NCI-H2081 (cell line): ENCODE results near the gene OR10H4.
"Not testable (repeated sequence)": the region's sequence is repeated elsewhere in the genome, so short reads cannot be mapped to it uniquely, and the experiment has no call there.

Experiments
- DNase-seq, 2 experiments: peaks; one replicate each; lab custom pipeline; 2025; lab: John Stamatoyannopoulos, UW

The OR10H4 gene

DNA sequence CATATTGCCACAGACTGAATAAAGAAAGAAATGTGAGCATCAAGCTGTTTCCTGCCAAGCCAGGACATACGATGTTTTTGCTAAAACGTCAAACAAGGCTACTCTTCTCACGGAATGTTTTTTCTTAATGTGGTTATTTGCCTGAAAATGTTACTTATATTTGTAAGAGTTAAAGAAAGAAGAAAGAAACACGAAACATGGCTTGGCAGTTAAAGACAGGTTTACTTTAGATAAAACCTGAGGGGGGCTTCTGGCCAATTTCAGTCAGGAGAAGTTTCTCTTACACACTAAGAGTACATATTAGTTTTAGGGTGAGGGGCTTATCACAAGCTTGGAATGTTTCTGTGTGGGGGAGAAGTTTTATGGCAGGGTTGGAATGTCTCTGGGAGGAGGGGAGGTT is 4.4 kb upstream of the OR10H4 start:
- DNase-seq: no peak

DNA sequence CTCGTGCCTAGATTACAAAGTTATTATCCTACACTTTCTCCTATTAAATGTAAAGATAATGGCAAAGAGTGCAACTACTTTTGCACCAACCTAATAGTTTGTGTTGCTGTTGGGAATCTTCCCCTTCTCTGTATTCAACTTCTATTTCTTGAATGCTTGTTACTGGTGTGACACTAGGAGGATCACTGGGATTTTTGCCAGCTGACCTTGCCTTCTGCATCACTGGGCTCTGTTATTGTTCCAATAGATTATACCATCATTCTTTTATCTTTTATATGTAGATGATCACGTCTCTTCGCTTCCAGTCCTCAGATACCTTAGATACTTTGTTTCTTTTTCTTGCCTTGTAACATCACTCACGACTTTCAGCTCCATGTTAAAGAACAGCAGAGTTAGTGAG is 3.5 kb upstream of the OR10H4 start:
- DNase-seq: no peak

DNA sequence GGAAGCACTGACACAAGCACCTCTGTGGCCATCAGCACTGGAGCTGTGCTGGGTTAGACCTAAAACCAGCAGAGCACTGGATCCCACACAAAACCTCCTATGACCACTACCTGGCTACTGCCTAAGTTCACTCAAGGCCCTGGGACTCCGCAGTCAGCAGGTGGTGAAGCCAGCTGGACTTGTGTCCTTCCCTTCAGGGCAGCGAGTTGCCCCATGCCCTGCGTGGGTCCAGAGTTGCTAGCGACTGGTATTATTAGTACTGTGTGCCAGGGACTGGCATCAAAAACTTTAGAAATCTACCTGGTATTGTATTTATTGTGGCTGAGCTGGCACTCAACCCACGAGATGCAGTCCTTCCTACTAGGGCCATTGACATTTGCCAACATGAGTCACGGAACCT is 6.0 kb downstream of the OR10H4 start:
- DNase-seq: no peak

DNA sequence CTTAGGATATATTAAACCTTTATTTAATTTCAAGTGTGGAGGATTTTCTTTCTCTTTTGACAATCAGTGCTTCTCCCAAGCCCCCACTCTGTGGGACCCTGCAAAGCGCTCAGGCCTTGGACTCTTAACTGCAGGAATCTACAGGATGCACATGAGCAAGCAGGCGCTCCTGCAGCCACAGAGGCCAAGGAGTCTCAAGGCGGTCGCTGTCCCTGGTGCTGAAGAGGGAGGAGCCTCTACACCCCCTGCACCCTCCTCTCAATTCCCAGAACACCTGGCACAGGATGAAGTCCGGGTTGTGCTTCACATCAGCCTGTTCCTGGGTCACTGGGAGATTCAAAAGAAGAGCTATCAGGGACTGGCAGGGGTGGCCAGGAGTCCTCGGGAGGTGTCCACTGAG is 13.5 kb downstream of the OR10H4 start:
- DNase-seq: no peak

DNA sequence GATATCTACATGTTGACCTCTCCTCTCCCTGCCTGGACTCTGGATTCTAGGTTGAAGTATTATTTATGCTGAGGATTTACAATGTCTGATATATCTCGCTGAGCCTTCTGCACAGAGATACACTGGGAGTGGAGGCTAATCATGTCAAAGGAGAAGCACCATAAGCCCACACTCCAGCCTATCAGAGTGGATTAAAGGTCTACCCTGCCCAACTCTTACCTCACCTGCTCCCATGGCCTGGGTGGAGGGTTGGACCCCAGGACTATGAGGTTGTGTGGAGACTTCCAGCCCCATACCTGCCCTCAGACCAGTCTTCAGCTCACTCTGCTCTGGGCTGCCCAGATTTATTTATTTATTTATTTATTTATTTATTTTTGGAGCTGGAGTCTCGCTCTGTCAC is 15.4 kb downstream of the OR10H4 start:
- no peak for DNase-seq

DNA sequence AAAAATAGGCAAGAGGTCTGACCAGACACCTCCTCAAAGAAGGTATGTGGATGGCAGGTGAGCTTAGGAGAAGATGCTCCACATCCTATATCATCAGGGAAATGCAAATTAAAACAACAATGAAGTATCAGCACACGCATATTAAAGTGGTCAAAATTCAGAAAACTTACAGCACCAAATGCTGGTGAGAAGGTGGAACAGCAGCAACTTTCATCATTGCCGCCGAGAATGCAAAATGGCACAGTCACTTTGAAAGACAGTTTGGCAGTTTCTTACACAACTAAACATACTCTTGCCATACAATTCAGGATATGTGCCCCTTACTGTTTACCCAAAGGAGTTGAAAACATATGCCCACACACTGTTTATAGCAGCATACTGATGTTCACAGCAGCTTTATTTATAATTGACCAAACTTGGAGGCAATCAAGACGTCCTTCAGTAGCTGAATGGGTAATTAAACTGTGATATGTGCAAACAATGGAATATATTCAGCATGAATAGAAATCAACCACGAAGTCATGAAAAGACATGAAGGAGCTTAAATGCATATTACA is 22.5 kb downstream of the OR10H4 start:
- no peak for DNase-seq

DNA sequence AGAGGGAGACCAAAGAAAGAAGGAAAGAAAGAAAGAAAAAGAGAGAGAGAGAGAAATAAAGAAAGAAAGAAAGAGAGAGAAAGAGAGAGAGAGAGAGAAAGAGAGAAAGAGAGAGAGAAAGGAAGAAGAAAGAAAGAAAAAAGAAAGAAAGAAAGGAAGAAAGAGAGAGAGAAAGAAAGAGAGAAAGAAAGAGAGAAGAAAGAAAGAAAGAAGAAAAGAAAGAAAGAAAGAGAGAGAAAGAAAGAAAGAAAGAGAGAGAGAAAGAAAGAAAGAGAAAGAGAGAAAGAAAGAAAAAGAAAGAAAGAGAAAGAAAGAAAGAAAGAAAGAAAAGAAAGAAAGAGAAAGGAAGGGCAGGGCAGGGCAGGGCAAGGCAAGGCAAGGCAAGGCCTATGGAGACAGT is 23.2 kb downstream of the OR10H4 start:
- not testable (repeated sequence) for DNase-seq

DNA sequence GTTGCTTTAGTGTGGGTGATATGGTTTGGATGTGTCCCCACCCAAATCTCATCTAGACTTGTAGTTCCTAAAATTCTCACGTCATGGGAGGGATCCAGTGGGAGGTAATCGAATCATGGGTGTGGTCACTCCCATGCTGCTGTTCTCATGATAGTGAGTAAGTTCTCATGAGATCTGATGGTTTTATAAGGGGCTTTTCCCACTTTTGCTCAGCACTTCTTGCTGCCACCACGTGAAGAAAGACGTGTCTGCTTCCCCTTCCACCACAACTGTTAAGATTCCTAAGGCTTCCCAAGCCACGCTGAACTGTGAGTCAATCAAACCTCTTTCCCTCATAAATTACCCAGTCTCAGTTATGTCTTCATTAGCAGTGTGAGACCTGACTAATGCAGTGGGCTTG is 26.0 kb downstream of the OR10H4 start:
- DNase-seq: no peak

DNA sequence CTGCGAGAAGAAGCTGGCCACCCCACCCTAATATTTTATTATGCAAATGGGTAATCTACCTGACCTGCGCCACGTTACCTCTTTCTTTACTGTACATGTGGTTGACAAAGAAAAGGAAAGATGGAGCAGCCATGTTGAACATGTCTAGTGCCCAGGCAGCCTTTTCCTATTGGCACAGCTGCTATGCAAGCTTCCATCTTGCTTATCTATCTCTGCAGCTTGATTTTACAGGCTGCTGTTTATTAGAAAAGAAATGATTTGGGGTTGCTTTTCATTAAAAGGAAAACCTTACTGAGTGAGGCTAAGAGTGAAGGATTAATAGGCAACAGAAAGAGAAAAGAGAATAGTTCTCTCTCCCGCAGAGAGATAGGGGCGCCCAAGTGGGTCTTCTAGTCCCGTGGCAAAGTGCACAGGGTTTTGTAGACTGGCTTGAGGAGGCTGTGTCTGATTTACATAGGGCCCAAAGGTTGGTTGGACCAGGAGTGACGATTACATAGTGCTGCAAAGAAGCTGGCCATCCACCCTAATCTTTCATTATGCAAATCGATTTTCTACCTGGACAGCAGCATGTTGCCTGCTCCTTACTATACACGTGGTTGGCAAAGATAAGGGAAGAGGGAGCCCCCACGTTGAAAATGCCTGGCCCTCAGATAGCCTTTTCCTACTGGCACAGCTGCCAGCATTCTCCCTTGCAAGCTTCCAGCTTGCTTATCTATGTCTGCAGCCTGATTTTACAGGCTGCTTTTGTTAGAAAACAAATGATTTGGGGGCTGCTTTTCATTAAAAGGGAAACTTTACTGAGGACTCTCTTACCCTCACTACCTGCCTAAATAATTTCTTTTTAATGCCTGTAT is 28.3 kb downstream of the OR10H4 start:
- no peak for DNase-seq

DNA sequence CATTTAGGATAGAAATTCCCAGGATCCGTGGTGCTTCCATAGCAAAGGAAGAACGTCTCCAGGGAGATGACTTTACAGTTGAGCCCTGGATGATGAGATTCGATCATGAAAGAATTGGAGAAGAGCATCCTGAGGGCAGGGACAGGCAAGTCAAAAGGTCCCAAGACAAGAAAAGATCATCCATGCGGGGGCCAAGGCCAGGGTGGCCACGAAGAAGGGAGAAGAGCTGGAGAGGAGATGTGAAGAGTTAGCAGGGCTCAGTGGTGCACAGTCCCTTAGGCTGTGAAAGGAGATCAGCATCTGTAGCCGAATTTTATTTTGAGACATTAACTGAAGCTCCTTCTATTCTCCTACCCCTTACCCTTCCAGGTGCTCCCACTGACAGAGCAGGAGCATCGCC is 28.9 kb downstream of the OR10H4 start:
- no peak for DNase-seq

DNA sequence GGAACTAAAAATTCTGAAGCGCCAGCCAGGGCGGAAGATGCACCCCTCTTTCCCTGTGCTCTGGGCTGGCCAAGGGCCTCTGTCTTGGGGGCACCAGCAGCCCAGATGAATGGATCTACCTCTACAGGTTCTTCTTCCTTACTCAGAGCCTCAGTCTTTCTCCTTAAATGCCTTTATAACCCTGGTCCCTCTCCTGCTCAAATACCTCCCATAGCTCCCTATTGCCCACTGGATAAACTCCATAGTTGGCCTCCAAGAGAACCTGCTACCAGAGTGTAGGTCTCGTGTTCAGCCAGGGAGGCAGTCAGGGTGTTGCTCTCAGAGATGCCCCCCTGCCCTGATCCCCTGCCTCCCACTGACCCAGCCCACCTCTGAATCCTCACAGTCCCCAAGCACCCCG is 30.5 kb downstream of the OR10H4 start:
- no peak for DNase-seq

DNA sequence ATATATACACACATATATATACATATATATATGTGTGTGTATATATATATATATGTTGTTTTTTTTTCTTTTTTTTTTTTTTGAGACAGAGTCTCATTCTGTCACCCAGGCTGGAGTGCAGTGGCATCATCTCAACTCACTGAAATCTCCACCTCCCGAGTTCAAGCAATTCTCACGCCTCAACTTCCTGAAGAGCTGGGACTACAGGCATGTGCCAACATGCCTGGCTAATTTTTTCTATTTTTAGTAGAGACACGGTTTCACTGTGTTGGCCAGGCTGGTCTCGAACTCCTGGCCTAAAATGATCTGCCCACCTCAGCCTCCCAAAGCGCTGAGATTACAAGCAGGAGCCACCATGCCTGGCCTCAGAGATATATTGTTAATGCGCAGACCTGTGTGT is 37.0 kb downstream of the OR10H4 start:
- not testable (repeated sequence) for DNase-seq

DNA sequence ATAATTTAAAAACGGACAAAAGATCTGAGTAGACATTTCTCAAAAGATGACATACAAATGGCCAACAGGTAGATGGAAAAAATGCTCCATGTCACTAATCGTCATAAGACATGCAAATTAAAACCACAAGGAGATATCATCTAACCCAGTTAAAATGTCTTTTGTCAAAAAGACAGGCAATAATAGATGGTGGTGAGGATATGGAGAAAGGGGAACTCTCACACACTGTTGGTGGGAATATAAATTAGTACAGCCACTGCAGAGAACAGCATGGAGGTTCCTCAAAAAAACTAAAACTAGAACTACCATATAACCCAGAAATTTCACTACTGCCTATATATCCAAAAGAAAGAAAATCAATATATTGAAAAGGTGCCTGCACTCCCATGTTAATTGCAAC is 37.9 kb downstream of the OR10H4 start:
- no peak for DNase-seq

DNA sequence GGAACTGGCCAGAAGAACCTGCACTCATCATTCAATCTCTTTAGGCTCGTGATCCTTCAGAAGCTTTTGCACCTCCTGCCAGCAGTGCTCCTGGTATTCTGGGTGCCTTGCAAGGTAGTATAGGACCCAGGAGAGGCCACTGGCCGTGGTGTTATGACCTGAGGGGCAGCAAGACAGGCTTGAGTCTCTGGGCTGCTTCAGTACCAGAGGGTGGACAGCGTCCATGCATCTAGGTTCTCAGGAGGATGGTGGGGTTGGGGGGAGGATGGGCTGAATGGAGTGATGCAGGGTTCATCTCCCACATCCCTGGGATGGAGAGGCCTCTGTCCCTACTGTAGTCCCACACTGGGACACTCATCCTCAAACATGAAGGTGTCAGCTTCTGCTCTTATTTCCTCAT is 41.1 kb downstream of the OR10H4 start:
- DNase-seq: no peak

DNA sequence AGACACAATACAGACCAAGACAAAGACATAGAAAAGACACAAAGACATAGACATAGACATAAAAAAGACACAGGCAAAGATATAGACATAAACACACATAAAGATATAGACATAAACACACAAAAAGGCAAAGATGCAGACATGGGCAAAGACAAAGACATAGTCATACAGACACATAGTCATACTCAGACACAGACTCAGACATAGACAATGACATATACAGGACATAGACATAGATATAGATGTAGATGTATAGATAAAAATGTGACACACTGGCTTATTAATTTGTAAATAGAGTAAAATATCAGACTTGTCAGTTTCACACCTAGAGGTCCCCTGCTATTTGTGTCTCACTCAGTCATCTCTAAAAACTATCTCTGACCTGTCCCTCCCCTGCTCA is 42.8 kb downstream of the OR10H4 start:
- DNase-seq: no peak

DNA sequence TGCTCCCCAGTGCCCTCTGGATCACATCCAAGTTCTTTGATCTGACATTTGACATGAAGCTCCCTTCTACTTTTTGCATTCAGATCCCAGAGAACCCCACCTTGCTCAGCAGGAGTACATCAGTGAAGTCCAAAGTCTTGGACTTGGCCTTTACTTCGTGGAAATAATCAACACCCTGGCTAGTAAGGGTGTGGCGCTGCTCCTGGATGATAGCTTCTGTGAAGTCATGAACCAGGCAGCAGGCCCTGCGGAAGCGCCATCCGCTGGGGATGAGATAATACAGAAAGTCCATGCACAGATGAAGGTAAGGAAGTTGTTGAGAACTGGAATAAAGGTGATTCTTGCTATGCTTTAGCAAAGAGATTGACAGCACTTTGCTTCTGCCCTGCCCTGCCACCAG is 43.2 kb downstream of the OR10H4 start:
- DNase-seq: no peak

DNA sequence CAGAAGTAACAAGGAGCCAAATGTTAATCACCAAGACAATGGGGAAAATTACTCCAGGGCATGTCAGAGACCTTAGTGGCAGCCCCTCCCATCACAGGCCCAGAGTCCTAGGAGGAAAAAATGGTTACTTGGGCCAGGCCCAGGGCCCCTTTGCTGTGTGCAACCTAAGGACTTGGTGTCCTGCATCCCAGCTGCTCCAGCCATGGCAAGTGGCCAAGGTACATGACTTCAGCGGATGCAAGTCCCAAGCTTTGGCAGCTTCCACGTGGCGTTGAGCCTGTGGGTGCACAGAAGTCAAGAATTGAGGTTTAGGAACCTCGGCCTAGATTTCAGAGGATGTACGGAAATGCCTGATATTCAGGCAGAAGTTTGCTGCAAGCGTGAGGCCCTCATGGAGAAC is 46.7 kb downstream of the OR10H4 start:
- DNase-seq: no peak

DNA sequence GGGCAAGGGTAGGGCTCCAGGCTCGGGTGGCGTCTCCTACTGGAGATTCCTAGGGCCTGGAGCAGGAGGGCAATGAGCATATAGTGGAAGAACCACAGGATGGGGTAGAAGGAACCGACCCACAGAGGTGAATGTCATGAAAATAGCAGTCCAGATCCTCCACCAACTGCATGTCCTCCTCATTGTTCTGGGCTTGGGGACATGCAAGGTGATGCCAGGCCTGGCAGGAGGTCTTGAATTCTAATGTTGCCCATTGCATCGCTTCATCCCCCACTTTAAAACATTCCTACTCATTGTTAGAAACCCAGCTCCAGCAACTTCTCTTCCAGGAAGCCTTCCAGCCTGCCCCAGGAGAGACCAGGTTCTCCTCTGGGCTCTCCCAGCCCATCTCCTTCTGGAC is 49.4 kb downstream of the OR10H4 start:
- DNase-seq: no peak
